Measurements from ENCODE around the gene ZNF639.
"Not testable (repeated sequence)": the region's sequence is repeated elsewhere in the genome, so short reads cannot be mapped to it uniquely, and the experiment has no call there.

Gene ZNF639

GRCh38 chr3:179299999-179300613 is 22.7 kb upstream of the ZNF639 start:
- Histone ChIP-seq H3K9ac (ENCODE audit: insufficient read length, low read depth) (no peak overlapping the region), H3K27me3 (ENCODE audit: insufficient read depth, insufficient read length) (no peaks in the 10 kb centered on the region), H3K36me3 (ENCODE audit: insufficient read depth, insufficient read length, low read length) (no peaks in the 10 kb centered on the region), H3K9me3 (ENCODE audit: insufficient read depth, low read length) (peaks cover 11% of the 10 kb centered on the region), H3K4me1 (ENCODE audit: insufficient read depth, insufficient read length) (no peaks in the 10 kb centered on the region), H3K4me3 (ENCODE audit: insufficient read length, low read depth) (no peak overlapping the region)
- no peak for DNase-seq (ENCODE audit: low read depth, low spot score)
- no peak for TF ChIP-seq SUZ12 (IDR thresholded peaks at IDR 0.05; ENCODE audit: extremely low read depth, insufficient read depth, insufficient read length)
- no peak for TF ChIP-seq ZNF274 (IDR thresholded peaks at IDR 0.05; ENCODE audit: low read depth, low read length)
- TF ChIP-seq YY1 (IDR thresholded peaks at IDR 0.05; ENCODE audit: insufficient read depth, insufficient read length), result no peak

- H3K9ac ChIP-seq (ENCODE audit: insufficient read length, low read depth), result no peak overlapping the region
- H3K4me3 ChIP-seq (ENCODE audit: insufficient read length, low read depth), result no peak overlapping the region
- no peaks in the 10 kb centered on the region for H3K4me1 ChIP-seq (ENCODE audit: insufficient read depth, insufficient read length)
- no peaks in the 10 kb centered on the region for H3K36me3 ChIP-seq (ENCODE audit: insufficient read depth, insufficient read length, low read length)
- peaks cover 11% of the 10 kb centered on the region for H3K9me3 ChIP-seq (ENCODE audit: insufficient read depth, low read length)
- no peak for DNase-seq (ENCODE audit: low read depth, low spot score)
- TF ChIP-seq SUZ12 (IDR thresholded peaks at IDR 0.05; ENCODE audit: extremely low read depth, insufficient read depth, insufficient read length) (no peak), YY1 (IDR thresholded peaks at IDR 0.05; ENCODE audit: insufficient read depth, insufficient read length) (no peak), ZNF274 (IDR thresholded peaks at IDR 0.05; ENCODE audit: low read depth, low read length) (no peak)
- no peaks in the 10 kb centered on the region for H3K27me3 ChIP-seq (ENCODE audit: insufficient read depth, insufficient read length)
Observed at GRCh38 chr3:179301645-179302044, 21.2 kb upstream of the ZNF639 start.

DNA sequence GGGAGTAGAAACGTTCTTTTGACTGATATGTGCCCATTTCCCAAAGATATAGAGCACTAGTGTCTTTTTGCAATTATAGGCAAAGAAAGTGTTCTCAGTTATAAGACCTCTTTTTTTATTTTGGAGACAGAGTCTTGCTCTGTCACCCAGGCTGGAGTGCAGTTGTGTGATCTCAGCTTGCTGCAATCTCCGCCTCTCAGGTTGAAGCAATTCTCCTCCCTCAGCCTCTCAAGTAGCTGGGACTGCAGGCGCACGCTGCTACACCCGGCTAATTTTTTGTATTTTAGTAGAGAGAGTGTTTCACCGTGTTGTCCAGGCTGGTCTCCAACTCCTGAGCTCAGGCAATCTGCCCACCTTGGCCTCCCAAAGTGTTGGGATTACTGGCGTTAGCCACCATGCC is 20.7 kb upstream of the ZNF639 start:
- Histone ChIP-seq H3K9me3 (ENCODE audit: insufficient read depth, low read length) (peaks cover 11% of the 10 kb centered on the region), H3K27me3 (ENCODE audit: insufficient read depth, insufficient read length) (no peaks in the 10 kb centered on the region), H3K9ac (ENCODE audit: insufficient read length, low read depth) (no peak overlapping the region), H3K36me3 (ENCODE audit: insufficient read depth, insufficient read length, low read length) (no peaks in the 10 kb centered on the region), H3K4me1 (ENCODE audit: insufficient read depth, insufficient read length) (no peaks in the 10 kb centered on the region), H3K4me3 (ENCODE audit: insufficient read length, low read depth) (no peak overlapping the region)
- TF ChIP-seq SUZ12 (IDR thresholded peaks at IDR 0.05; ENCODE audit: extremely low read depth, insufficient read depth, insufficient read length) (no peak), YY1 (IDR thresholded peaks at IDR 0.05; ENCODE audit: insufficient read depth, insufficient read length) (no peak), ZNF274 (IDR thresholded peaks at IDR 0.05; ENCODE audit: low read depth, low read length) (no peak)
- no peak for DNase-seq (ENCODE audit: low read depth, low spot score)

GRCh38 chr3:179304605-179305004 is 18.2 kb upstream of the ZNF639 start:
- H3K9ac ChIP-seq (ENCODE audit: insufficient read length, low read depth), result no peak overlapping the region
- no peak overlapping the region for H3K4me3 ChIP-seq (ENCODE audit: insufficient read length, low read depth)
- no peak for DNase-seq (ENCODE audit: low read depth, low spot score)
- H3K9me3 ChIP-seq (ENCODE audit: insufficient read depth, low read length), result peaks cover under 1% of the 10 kb centered on the region; the same call in 1 of the 2 replicates
- H3K27me3 ChIP-seq (ENCODE audit: insufficient read depth, insufficient read length), result no peaks in the 10 kb centered on the region
- H3K4me1 ChIP-seq (ENCODE audit: insufficient read depth, insufficient read length), result no peaks in the 10 kb centered on the region
- TF ChIP-seq SUZ12 (IDR thresholded peaks at IDR 0.05; ENCODE audit: extremely low read depth, insufficient read depth, insufficient read length) (no peak), ZNF274 (IDR thresholded peaks at IDR 0.05; ENCODE audit: low read depth, low read length) (no peak), YY1 (IDR thresholded peaks at IDR 0.05; ENCODE audit: insufficient read depth, insufficient read length) (no peak)
- no peaks in the 10 kb centered on the region for H3K36me3 ChIP-seq (ENCODE audit: insufficient read depth, insufficient read length, low read length)

- not testable (repeated sequence) for H3K36me3 ChIP-seq (ENCODE audit: insufficient read depth, insufficient read length, low read length); H3K4me3 ChIP-seq (ENCODE audit: insufficient read length, low read depth); H3K9ac ChIP-seq (ENCODE audit: insufficient read length, low read depth); H3K4me1 ChIP-seq (ENCODE audit: insufficient read depth, insufficient read length); H3K9me3 ChIP-seq (ENCODE audit: insufficient read depth, low read length); DNase-seq (ENCODE audit: low read depth, low spot score); H3K27me3 ChIP-seq (ENCODE audit: insufficient read depth, insufficient read length)
Observed at GRCh38 chr3:179307362-179307761, 15.5 kb upstream of the ZNF639 start.

GRCh38 chr3:179308001-179308400 is 14.8 kb upstream of the ZNF639 start:
- TF ChIP-seq YY1 (IDR thresholded peaks at IDR 0.05; ENCODE audit: insufficient read depth, insufficient read length) (no peak), ZNF274 (IDR thresholded peaks at IDR 0.05; ENCODE audit: low read depth, low read length) (no peak), SUZ12 (IDR thresholded peaks at IDR 0.05; ENCODE audit: extremely low read depth, insufficient read depth, insufficient read length) (no peak)
- no peaks in the 10 kb centered on the region for H3K27me3 ChIP-seq (ENCODE audit: insufficient read depth, insufficient read length)
- no peak overlapping the region for H3K9ac ChIP-seq (ENCODE audit: insufficient read length, low read depth)
- H3K9me3 ChIP-seq (ENCODE audit: insufficient read depth, low read length), result no peaks in the 10 kb centered on the region
- no peaks in the 10 kb centered on the region for H3K36me3 ChIP-seq (ENCODE audit: insufficient read depth, insufficient read length, low read length)
- no peak overlapping the region for H3K4me3 ChIP-seq (ENCODE audit: insufficient read length, low read depth)
- H3K4me1 ChIP-seq (ENCODE audit: insufficient read depth, insufficient read length), result no peaks in the 10 kb centered on the region
- no peak for DNase-seq (ENCODE audit: low read depth, low spot score)

GRCh38 chr3:179309225-179310078 is 13.4 kb upstream of the ZNF639 start:
- Histone ChIP-seq H3K9ac (ENCODE audit: insufficient read length, low read depth) (no peak overlapping the region), H3K36me3 (ENCODE audit: insufficient read depth, insufficient read length, low read length) (no peaks in the 10 kb centered on the region), H3K27me3 (ENCODE audit: insufficient read depth, insufficient read length) (no peaks in the 10 kb centered on the region), H3K9me3 (ENCODE audit: insufficient read depth, low read length) (no peaks in the 10 kb centered on the region), H3K4me3 (ENCODE audit: insufficient read length, low read depth) (no peak overlapping the region), H3K4me1 (ENCODE audit: insufficient read depth, insufficient read length) (no peaks in the 10 kb centered on the region)
- TF ChIP-seq YY1 (IDR thresholded peaks at IDR 0.05; ENCODE audit: insufficient read depth, insufficient read length) (no peak), SUZ12 (IDR thresholded peaks at IDR 0.05; ENCODE audit: extremely low read depth, insufficient read depth, insufficient read length) (no peak)
- DNase-seq (ENCODE audit: low read depth, low spot score), result no peak
